ENCODE data around the gene MGAT5. TPM values are rescaled to one million over a fixed set of nuclear protein-coding genes. Genes with fewer than 3 reads are reported as not detected.

Gene MGAT5
- total RNA-seq, 1 experiment from 2014 or later: 52.4 TPM

DNA sequence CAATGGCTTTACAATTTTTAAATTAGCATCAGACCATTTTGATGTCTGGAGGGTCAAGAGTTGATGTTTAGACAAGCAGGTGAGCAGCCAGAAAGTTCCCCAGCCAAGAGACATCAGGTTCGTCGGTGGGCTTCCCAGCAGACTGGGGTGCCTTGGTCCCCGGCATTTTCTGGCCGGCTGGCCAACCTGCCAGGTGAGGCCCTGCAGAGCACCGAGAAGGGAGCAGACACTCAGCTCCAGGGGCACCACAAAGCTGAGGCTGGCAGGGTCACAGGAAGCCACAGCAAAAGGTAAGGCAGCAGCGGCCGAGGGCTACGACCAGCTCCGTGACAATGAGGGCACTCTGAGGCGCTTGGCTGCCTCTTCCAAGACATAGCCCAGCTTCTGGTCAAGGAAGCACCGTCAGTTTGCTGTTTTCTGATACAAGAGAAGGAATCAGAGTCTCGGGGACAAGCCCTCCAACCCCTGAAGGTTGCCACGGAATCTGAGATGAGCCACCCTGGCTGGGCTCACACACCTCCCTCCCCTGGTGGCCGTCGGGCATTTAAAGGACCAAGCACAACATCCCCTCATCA is 229.0 kb downstream of the MGAT5 start:
- Mint-ChIP-seq H3K4me1 (no peaks in the 10 kb centered on the region), H3K27ac (no peak overlapping the region), H3K9me3 (no peaks in the 10 kb centered on the region), H3K36me3 (no peaks in the 10 kb centered on the region), H3K4me3 (no peak overlapping the region), H3K27me3 (ENCODE audit: low read depth) (no peaks in the 10 kb centered on the region; the same call in 1 of the 2 replicates)
- TF ChIP-seq NR1H2 (CRISPR knock-in tag; IDR thresholded peaks at IDR 0.05) (no peak), GRHL2 (CRISPR knock-in tag; IDR thresholded peaks at IDR 0.05; ENCODE audit: insufficient replicate concordance, severe bottlenecking) (no peak), SOX15 (CRISPR knock-in tag; IDR thresholded peaks at IDR 0.05) (no peak), PRRX2 (CRISPR knock-in tag; IDR thresholded peaks at IDR 0.05) (no peak)
- TF ChIP-seq, protein P1, sequence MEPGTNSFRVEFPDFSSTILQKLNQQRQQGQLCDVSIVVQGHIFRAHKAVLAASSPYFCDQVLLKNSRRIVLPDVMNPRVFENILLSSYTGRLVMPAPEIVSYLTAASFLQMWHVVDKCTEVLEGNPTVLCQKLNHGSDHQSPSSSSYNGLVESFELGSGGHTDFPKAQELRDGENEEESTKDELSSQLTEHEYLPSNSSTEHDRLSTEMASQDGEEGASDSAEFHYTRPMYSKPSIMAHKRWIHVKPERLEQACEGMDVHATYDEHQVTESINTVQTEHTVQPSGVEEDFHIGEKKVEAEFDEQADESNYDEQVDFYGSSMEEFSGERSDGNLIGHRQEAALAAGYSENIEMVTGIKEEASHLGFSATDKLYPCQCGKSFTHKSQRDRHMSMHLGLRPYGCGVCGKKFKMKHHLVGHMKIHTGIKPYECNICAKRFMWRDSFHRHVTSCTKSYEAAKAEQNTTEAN (CRISPR knock-in tag; IDR thresholded peaks at IDR 0.05): no peak
- CTCF ChIA-PET: interaction anchor here (0.9 kb wide), 1 partner anchor 32 kb away, joined by 3 read pairs; no protein-coding TSS in a partner anchor
- POLR2A ChIA-PET: no interaction called here
- no peak for ATAC-seq
- DNase-seq (ENCODE audit: low spot score): no peak

DNA sequence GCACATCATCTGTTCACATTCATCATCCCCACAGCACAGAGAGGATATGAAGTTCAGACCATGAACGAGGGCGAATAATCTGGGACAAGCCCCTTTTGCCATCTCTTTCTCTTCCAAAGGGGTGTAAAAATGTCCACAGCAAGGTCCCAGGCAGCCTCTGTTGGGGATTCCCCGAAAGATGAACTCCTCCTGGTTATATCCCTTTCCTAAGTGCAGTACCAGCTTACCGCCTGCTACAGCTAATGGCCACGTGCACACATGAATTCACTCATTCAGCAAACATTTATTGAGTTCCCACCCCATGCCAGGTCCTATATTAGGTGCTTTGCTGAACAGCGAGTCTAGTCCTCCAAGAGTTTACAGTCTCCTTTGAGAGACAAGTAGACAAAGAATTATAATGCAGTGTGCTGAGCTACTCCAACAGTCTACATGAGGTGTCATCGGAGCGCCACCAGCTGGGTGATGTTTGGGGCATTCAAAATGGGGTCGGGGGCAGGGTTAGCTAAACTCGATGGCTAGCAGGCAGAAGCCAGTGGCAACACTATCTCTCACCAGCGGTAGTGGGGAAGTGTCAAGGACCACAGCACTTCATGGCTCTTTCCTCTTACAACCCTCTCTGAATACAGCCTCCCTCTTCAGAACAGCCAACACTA is 236.0 kb downstream of the MGAT5 start:
- DNase-seq (ENCODE audit: low spot score) (peak; percentile 33), ATAC-seq (peak; percentile 78)
- Mint-ChIP-seq H3K27me3 (ENCODE audit: low read depth) (no peaks in the 10 kb centered on the region), H3K27ac (no peak overlapping the region), H3K4me3 (no peak overlapping the region), H3K36me3 (no peaks in the 10 kb centered on the region), H3K9me3 (no peaks in the 10 kb centered on the region), H3K4me1 (peaks cover 7% of the 10 kb centered on the region; the same call in 1 of the 2 replicates)
- ChIA-PET CTCF (interaction anchor here (0.6 to 1.7 kb wide), 8 partner anchors 9 to 123 kb away, joined by 3 to 6 read pairs (median 4); no protein-coding TSS in a partner anchor), POLR2A (no interaction called here)
- TF ChIP-seq, protein P2, sequence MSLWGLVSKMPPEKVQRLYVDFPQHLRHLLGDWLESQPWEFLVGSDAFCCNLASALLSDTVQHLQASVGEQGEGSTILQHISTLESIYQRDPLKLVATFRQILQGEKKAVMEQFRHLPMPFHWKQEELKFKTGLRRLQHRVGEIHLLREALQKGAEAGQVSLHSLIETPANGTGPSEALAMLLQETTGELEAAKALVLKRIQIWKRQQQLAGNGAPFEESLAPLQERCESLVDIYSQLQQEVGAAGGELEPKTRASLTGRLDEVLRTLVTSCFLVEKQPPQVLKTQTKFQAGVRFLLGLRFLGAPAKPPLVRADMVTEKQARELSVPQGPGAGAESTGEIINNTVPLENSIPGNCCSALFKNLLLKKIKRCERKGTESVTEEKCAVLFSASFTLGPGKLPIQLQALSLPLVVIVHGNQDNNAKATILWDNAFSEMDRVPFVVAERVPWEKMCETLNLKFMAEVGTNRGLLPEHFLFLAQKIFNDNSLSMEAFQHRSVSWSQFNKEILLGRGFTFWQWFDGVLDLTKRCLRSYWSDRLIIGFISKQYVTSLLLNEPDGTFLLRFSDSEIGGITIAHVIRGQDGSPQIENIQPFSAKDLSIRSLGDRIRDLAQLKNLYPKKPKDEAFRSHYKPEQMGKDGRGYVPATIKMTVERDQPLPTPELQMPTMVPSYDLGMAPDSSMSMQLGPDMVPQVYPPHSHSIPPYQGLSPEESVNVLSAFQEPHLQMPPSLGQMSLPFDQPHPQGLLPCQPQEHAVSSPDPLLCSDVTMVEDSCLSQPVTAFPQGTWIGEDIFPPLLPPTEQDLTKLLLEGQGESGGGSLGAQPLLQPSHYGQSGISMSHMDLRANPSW (CRISPR knock-in tag; conservative IDR thresholded peaks at IDR 0.05; ENCODE audit: low read depth): no peak
- TF ChIP-seq, protein P3, sequence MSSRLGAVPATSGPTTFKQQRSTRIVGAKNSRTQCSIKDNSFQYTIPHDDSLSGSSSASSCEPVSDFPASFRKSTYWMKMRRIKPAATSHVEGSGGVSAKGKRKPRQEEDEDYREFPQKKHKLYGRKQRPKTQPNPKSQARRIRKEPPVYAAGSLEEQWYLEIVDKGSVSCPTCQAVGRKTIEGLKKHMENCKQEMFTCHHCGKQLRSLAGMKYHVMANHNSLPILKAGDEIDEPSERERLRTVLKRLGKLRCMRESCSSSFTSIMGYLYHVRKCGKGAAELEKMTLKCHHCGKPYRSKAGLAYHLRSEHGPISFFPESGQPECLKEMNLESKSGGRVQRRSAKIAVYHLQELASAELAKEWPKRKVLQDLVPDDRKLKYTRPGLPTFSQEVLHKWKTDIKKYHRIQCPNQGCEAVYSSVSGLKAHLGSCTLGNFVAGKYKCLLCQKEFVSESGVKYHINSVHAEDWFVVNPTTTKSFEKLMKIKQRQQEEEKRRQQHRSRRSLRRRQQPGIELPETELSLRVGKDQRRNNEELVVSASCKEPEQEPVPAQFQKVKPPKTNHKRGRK (CRISPR knock-in tag; IDR thresholded peaks at IDR 0.05; ENCODE audit: borderline replicate concordance): no peak
- TF ChIP-seq ZNF121 (CRISPR knock-in tag; IDR thresholded peaks at IDR 0.05): no peak
- TF ChIP-seq, protein P4, sequence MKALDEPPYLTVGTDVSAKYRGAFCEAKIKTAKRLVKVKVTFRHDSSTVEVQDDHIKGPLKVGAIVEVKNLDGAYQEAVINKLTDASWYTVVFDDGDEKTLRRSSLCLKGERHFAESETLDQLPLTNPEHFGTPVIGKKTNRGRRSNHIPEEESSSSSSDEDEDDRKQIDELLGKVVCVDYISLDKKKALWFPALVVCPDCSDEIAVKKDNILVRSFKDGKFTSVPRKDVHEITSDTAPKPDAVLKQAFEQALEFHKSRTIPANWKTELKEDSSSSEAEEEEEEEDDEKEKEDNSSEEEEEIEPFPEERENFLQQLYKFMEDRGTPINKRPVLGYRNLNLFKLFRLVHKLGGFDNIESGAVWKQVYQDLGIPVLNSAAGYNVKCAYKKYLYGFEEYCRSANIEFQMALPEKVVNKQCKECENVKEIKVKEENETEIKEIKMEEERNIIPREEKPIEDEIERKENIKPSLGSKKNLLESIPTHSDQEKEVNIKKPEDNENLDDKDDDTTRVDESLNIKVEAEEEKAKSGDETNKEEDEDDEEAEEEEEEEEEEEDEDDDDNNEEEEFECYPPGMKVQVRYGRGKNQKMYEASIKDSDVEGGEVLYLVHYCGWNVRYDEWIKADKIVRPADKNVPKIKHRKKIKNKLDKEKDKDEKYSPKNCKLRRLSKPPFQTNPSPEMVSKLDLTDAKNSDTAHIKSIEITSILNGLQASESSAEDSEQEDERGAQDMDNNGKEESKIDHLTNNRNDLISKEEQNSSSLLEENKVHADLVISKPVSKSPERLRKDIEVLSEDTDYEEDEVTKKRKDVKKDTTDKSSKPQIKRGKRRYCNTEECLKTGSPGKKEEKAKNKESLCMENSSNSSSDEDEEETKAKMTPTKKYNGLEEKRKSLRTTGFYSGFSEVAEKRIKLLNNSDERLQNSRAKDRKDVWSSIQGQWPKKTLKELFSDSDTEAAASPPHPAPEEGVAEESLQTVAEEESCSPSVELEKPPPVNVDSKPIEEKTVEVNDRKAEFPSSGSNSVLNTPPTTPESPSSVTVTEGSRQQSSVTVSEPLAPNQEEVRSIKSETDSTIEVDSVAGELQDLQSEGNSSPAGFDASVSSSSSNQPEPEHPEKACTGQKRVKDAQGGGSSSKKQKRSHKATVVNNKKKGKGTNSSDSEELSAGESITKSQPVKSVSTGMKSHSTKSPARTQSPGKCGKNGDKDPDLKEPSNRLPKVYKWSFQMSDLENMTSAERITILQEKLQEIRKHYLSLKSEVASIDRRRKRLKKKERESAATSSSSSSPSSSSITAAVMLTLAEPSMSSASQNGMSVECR (CRISPR knock-in tag; IDR thresholded peaks at IDR 0.05; ENCODE audit: borderline replicate concordance): no peak
- TF ChIP-seq, protein P5, sequence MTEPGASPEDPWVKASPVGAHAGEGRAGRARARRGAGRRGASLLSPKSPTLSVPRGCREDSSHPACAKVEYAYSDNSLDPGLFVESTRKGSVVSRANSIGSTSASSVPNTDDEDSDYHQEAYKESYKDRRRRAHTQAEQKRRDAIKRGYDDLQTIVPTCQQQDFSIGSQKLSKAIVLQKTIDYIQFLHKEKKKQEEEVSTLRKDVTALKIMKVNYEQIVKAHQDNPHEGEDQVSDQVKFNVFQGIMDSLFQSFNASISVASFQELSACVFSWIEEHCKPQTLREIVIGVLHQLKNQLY (CRISPR knock-in tag; IDR thresholded peaks at IDR 0.05): no peak
- TF ChIP-seq, protein P6, sequence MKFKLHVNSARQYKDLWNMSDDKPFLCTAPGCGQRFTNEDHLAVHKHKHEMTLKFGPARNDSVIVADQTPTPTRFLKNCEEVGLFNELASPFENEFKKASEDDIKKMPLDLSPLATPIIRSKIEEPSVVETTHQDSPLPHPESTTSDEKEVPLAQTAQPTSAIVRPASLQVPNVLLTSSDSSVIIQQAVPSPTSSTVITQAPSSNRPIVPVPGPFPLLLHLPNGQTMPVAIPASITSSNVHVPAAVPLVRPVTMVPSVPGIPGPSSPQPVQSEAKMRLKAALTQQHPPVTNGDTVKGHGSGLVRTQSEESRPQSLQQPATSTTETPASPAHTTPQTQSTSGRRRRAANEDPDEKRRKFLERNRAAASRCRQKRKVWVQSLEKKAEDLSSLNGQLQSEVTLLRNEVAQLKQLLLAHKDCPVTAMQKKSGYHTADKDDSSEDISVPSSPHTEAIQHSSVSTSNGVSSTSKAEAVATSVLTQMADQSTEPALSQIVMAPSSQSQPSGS (CRISPR knock-in tag; IDR thresholded peaks at IDR 0.05; ENCODE audit: borderline replicate concordance, low read depth): no peak
- TF ChIP-seq NR1H2 (CRISPR knock-in tag; IDR thresholded peaks at IDR 0.05): no peak
- TF ChIP-seq, protein P7, sequence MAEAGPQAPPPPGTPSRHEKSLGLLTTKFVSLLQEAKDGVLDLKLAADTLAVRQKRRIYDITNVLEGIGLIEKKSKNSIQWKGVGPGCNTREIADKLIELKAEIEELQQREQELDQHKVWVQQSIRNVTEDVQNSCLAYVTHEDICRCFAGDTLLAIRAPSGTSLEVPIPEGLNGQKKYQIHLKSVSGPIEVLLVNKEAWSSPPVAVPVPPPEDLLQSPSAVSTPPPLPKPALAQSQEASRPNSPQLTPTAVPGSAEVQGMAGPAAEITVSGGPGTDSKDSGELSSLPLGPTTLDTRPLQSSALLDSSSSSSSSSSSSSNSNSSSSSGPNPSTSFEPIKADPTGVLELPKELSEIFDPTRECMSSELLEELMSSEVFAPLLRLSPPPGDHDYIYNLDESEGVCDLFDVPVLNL (CRISPR knock-in tag; IDR thresholded peaks at IDR 0.05; ENCODE audit: borderline replicate concordance, low read depth): no peak
- no peak for TF ChIP-seq GABPB1 (CRISPR knock-in tag; IDR thresholded peaks at IDR 0.05)
- no peak for TF ChIP-seq ZBTB21 (CRISPR knock-in tag; IDR thresholded peaks at IDR 0.05; ENCODE audit: borderline replicate concordance)
- TF ChIP-seq, protein P1 (CRISPR knock-in tag; IDR thresholded peaks at IDR 0.05): no peak
